ENCODE results near the gene OLFML2A. TPM values are rescaled to one million over a fixed set of nuclear protein-coding genes. Genes with fewer than 3 reads are reported as not detected.

The OLFML2A gene
- polyA plus RNA-seq, 1 experiment, result 2.5 TPM

DNA sequence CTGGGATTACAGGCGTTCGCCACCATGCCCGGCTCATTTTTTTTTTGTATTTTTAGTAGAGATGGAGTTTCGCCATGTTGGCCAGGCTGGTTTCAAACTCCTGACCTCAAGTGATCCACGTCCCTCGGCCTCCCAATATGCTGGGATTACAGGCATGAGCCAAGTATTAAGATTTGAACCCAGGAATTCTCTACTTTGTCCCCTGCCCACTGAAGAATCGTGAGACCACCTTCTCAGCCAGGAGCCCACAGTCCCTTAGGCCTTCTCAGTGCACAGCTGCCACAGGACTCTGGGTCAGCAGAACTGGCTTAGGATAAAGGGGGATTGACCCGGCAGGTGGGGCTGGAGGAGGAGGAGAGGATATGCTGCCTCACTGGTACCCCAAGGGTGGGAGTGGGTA is 13.4 kb downstream of the OLFML2A start:
- TF ChIP-seq CTCF (IDR thresholded peaks at IDR 0.05; ENCODE audit: insufficient read depth, low read depth, low read length), result no peak
- DNase-seq (ENCODE audit: low read depth), result no peak
- POLR2A ChIA-PET, result no interaction called here
- Histone ChIP-seq H3K4me3 (ENCODE audit: low read depth, low read length) (no peak overlapping the region), H3K36me3 (ENCODE audit: control insufficient read depth, insufficient read depth, low read length) (no peaks in the 10 kb centered on the region), H3K27me3 (ENCODE audit: control insufficient read depth, insufficient read depth, low read length) (no peaks in the 10 kb centered on the region)
- CTCF ChIA-PET, result interaction anchor here (0.6 to 6.2 kb wide), 6 partner anchors 15 to 191 kb away, joined by 3 to 38 read pairs (median 4); partner anchors contain the start of gene WDR38

DNA sequence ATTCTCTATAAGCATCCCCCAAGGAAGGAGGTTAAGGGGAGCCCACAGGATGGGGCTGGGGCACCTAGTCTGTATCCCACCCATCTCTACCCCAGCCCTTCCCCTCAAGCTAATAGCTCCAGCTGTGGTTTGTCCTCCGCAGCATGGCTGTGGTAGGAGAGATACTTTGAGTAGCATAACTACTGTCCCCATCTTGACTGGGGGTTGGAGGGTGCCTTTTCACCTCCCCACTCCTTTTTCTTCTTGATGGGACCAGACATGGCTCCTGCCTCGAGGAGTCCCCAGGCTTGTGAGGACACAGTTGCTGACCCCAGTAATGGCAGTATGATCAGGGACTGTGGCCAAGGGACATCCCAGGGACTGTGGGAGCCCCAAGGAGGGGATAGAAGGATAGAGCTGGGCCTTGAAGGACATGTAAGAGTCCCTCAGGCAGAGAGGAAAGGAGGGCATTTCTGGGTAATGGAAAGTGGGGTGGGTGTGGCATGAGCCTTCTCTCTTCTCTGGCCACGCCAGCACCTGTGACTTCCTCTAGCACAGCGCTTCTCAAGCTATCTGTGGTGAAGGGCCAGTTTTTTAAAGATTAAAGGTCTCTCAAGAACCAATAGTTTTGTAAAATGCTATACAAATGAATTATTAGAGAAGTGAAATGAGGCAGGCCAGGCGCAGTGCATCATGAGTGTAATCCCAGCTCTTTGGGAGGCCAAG is 14.0 kb downstream of the OLFML2A start:
- Histone ChIP-seq H3K36me3 (ENCODE audit: control insufficient read depth, insufficient read depth, low read length) (no peaks in the 10 kb centered on the region), H3K4me3 (ENCODE audit: low read depth, low read length) (no peak overlapping the region), H3K27me3 (ENCODE audit: control insufficient read depth, insufficient read depth, low read length) (no peaks in the 10 kb centered on the region)
- POLR2A ChIA-PET, result no interaction called here
- no peak for DNase-seq (ENCODE audit: low read depth)
- CTCF ChIA-PET, result interaction anchor here (0.6 to 6.2 kb wide), 4 partner anchors 19 to 190 kb away, joined by 3 to 38 read pairs (median 6); partner anchors contain the start of gene WDR38
- TF ChIP-seq CTCF (IDR thresholded peaks at IDR 0.05; ENCODE audit: insufficient read depth, low read depth, low read length), result no peak

GRCh38 chr9:124792257-124793014 is 15.5 kb downstream of the OLFML2A start:
- ChIA-PET CTCF (interaction anchor here (0.7 to 3.1 kb wide), 5 partner anchors 9 to 69 kb away, joined by 3 to 16 read pairs (median 3); partner anchors contain the start of gene WDR38), POLR2A (no interaction called here)
- H3K4me3 ChIP-seq (ENCODE audit: low read depth, low read length), result no peak overlapping the region
- DNase-seq (ENCODE audit: low read depth), result no peak
- H3K36me3 ChIP-seq (ENCODE audit: control insufficient read depth, insufficient read depth, low read length), result no peaks in the 10 kb centered on the region
- H3K27me3 ChIP-seq (ENCODE audit: control insufficient read depth, insufficient read depth, low read length), result no peaks in the 10 kb centered on the region
- TF ChIP-seq CTCF (IDR thresholded peaks at IDR 0.05; ENCODE audit: insufficient read depth, low read depth, low read length), result no peak

- DNase-seq (ENCODE audit: low read depth), result no peak
- no peak for TF ChIP-seq CTCF (IDR thresholded peaks at IDR 0.05; ENCODE audit: insufficient read depth, low read depth, low read length)
- ChIA-PET CTCF (interaction anchor here (0.7 to 3.1 kb wide), 6 partner anchors 8 to 68 kb away, joined by 3 to 16 read pairs (median 3); partner anchors contain the start of gene WDR38), POLR2A (no interaction called here)
- no peak overlapping the region for H3K4me3 ChIP-seq (ENCODE audit: low read depth, low read length)
- H3K27me3 ChIP-seq (ENCODE audit: control insufficient read depth, insufficient read depth, low read length), result no peaks in the 10 kb centered on the region
- H3K36me3 ChIP-seq (ENCODE audit: control insufficient read depth, insufficient read depth, low read length), result no peaks in the 10 kb centered on the region
Measured at GRCh38 chr9:124793015-124793541, 16.1 kb downstream of the OLFML2A start.
